Spleen (tissue), 7 donors: ENCODE data around the gene DNAAF1.

Experiments used
- POLR2A ChIP-seq, 3 donors: fragments of 450-650 bp; IDR thresholded peaks; one replicate each; pipeline ENCODE4 v1.5.1; 2017; ENCODE audit warnings: antibody characterized with exemption in 3 of 3, mild to moderate bottlenecking in 1 of 3
- POLR2AphosphoS5 ChIP-seq, 3 donors: sonication (generic); formaldehyde crosslinking; IDR thresholded peaks; one replicate each; pipeline ENCODE4 v1.5.1; 2017; ENCODE audit warnings: antibody characterized with exemption in 3 of 3
- TF ChIP-seq, protein P1 (sequence below), 11 experiments: fragments of 200-600 bp in 7 of 11; fragments of 450-650 bp in 4 of 11; sonication (generic) in 4 of 11; IDR thresholded peaks in 8 of 11; conservative IDR thresholded peaks in 3 of 11; 1 replicate in 7 of 11; 2 replicates in 4 of 11; pipeline versions ENCODE4 v1.4.0 to v1.8.0; 2016 to 2021; ENCODE audit warnings: antibody characterized with exemption in 11 of 11, inconsistent platforms in 4 of 11, mild to moderate bottlenecking in 1 of 11
- donor health status: DM: no; HTN: no; CAD: no; lungs with moderate emphysema.
- donor health status: DM: no; HTN: no; CAD: no.
- donor health status: DM: no; HTN: no; CAD: no.

DNA sequence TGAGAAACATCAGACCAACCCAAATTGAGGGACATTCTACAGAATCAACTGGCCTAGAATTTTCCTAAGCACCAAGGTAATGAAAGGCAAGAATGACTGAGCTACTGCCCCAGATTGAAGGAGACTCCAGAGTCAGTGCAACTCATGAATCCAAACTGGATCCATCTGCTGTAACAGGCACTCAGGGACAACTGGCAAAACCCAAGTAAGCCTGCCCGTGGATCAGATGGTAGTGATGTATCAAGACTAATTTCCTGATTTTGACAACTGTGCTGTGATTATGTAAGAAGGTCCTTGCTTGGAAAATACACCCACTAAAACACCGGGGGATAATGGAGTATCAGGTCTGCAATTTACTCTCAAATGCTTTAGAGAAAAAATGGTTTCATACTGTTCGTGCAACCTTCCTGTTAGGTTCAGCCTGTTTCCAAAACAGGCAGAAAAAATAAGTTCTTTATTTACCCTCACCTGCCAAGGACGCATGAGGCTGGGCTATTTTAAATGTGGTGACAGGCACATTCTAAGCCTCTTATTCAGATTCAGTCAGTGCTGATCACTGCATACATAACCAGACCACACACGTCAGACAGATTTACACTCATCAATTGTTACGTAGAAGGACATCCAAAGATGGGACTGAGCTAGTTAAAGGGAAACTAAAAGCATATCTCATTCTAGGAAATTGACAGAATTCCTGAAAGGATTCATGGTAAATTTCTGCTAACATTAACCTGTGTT lies 35.3 kb upstream of the DNAAF1 start:
- TF ChIP-seq, protein P1, sequence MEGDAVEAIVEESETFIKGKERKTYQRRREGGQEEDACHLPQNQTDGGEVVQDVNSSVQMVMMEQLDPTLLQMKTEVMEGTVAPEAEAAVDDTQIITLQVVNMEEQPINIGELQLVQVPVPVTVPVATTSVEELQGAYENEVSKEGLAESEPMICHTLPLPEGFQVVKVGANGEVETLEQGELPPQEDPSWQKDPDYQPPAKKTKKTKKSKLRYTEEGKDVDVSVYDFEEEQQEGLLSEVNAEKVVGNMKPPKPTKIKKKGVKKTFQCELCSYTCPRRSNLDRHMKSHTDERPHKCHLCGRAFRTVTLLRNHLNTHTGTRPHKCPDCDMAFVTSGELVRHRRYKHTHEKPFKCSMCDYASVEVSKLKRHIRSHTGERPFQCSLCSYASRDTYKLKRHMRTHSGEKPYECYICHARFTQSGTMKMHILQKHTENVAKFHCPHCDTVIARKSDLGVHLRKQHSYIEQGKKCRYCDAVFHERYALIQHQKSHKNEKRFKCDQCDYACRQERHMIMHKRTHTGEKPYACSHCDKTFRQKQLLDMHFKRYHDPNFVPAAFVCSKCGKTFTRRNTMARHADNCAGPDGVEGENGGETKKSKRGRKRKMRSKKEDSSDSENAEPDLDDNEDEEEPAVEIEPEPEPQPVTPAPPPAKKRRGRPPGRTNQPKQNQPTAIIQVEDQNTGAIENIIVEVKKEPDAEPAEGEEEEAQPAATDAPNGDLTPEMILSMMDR (IDR thresholded peaks at IDR 0.05 in 8 of 11, conservative IDR thresholded peaks at IDR 0.05 in 3 of 11) = no peak
- TF ChIP-seq POLR2A (IDR thresholded peaks at IDR 0.05) (no peak), POLR2AphosphoS5 (IDR thresholded peaks at IDR 0.05) (no peak)
